A549 (cell line): ENCODE results near the gene TLNRD1.

ENCODE experiments used
- ATOH8 ChIP-seq: fragments of 250-450 bp; sonication (Bioruptor Pico); IDR thresholded peaks from 2 replicates; pipeline ENCODE4 v1.5.0; 2020; ENCODE audit warnings: low read depth, mild to moderate bottlenecking, moderate library complexity
- CHD4 ChIP-seq: fragments of 200-600 bp; sonication (generic); IDR thresholded peaks from 2 replicates; pipeline ENCODE4 v1.6.1; 2016; ENCODE audit warnings: antibody characterized with exemption, mild to moderate bottlenecking, borderline replicate concordance
- CTCF ChIP-seq: fragments of >200 bp; sonication (Bioruptor Twin); formaldehyde crosslinking; IDR thresholded peaks from 3 replicates; pipeline ENCODE4 v1.5.1; 2016
- REST ChIP-seq: fragments of 200-600 bp; sonication (generic); IDR thresholded peaks from 2 replicates; pipeline ENCODE4 v1.6.1; 2016; ENCODE audit warnings: antibody characterized with exemption, mild to moderate bottlenecking, moderate library complexity
- TP53 ChIP-seq: fragments of 250-450 bp; sonication (Bioruptor Pico); IDR thresholded peaks from 2 replicates; pipeline ENCODE4 v1.5.0; 2021; ENCODE audit warnings: mild to moderate bottlenecking, moderate library complexity

- TF ChIP-seq CHD4 = no peak
- TF ChIP-seq CTCF = no peak
- no peak for TF ChIP-seq ATOH8 (CRISPR knock-in tag)
- TF ChIP-seq REST = no peak
- TF ChIP-seq TP53 (CRISPR knock-in tag) = no peak
Measured at GRCh38 chr15:81032355-81032754, 31.6 kb downstream of the TLNRD1 start.
